NCI-H2029 treated with DMSO at 0.1 percent for 48 hours (cell line): ENCODE data around the gene NKRF.
"Not testable (repeated sequence)": the region's sequence is repeated elsewhere in the genome, so short reads cannot be mapped to it uniquely, and the experiment has no call there.

Source experiments
- DNase-seq: peaks from one replicate; lab custom pipeline; 2025; lab: John Stamatoyannopoulos, UW

The NKRF gene

GRCh38 chrX:119606280-119607017 lies at the start of gene NKRF:
Gene NKRF, minus strand, starts transcription at chrX:119606424.
- DNase-seq, result peak; percentile 70

- no peak for DNase-seq
Observed at GRCh38 chrX:119655125-119655524, 48.9 kb upstream of the NKRF start.

GRCh38 chrX:119654112-119654531 lies 47.9 kb upstream of the NKRF start:
- no peak for DNase-seq

DNA sequence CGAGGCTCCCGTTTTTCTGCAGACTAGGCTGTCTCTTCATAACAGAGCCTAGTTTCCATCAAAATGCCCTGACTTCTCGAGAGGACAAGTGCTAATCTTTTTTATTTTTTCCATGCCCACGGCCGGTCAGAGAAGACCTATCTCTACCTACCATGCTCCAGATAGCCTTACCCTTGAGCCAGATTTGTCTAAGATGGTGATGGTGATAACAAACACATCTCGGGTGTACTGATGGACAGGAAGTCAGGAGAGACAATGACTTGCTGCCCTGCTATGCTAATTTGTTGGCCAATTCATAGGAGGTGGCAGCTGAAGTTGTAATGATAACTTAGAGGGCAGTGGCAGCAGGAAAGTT lies 42.2 kb upstream of the NKRF start:
- DNase-seq, result no peak

DNA sequence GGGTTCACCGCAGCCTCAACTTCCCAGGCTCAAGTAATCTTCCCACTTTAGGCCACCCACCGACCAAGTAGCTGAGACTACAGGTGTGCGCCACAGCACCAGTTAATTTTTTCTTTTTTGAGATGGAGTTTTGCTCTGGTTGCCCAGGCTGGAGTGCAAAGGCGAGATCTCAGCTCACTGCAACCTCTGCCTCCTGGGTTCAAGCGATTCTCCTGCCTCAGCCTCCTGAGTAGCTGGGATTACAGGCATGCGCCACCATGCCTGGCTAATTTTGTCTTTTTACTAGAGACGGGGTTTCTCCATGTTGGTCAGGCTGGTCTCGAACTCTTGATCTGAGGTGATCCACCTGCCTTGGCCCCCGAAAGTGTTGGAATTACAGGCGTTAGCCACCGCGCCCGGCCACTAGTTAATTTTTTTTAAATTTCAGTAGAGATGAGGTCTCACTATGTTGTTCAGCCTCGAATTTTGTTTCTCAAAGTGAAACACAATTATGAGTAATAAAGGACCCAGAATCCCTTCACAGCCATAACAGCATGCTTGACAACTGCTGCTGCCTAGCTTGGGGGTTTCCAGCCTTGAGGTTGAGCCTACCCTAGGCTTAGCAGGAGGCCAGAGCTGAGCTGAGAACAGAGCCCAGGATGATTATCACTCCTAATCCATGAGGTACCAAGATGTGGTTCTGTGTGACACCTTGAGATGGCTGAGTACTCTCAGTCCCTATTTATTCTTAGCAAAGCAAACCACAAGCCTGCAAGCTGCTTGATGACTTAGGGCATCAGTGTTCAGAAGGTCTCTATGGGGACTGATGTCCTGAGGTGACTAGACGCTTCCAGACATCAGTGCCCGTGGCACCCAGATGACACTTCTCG lies 41.6 kb upstream of the NKRF start:
- DNase-seq, result no peak

DNA sequence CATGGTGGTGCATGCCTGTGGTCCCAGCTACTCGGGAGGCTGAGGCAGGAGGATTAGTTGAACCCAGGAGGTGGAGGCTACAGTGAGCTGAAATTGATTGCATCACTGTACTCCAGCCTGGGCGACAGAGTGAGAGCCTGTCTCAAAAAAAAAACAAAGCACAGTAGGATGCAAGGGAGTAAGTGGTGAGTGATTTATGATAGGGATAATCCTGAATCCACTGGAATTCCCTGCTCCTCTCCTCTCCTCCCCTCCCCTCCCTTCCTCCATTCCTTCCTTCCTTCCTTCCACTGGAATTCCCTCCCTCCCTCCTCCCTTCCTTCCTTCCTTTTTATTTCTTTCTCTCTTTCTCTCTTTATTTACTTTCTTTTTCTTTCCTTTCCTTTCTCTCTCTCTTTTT lies 40.9 kb upstream of the NKRF start:
- DNase-seq, result no peak

DNA sequence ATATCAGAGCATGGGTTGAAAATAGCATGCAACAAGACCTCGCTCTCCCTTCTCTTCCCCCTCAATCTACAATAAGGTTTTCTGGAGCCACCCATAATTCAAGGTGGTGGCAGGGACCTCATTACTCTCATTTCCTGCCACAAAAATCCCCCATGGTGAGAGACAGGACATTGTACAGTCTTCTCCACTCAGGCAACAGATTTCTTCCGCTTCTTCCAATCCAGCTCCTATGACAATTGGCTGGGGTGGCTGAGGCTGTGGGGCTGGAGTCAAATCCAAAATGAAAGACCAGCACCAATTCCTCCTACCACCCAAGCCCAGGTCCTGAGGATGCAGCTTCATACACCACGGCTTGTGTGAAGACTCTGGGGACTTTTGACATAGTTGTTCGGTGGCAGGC lies 40.3 kb upstream of the NKRF start:
- DNase-seq, result no peak

- DNase-seq, result no peak
Observed at GRCh38 chrX:119643696-119644095, 37.5 kb upstream of the NKRF start.

- DNase-seq, result no peak
Observed at GRCh38 chrX:119640731-119641170, 34.5 kb upstream of the NKRF start.

- no peak for DNase-seq
Observed at GRCh38 chrX:119638725-119639471, 32.7 kb upstream of the NKRF start.

GRCh38 chrX:119637421-119637820 lies 31.2 kb upstream of the NKRF start:
- DNase-seq, result not testable (repeated sequence)

DNA sequence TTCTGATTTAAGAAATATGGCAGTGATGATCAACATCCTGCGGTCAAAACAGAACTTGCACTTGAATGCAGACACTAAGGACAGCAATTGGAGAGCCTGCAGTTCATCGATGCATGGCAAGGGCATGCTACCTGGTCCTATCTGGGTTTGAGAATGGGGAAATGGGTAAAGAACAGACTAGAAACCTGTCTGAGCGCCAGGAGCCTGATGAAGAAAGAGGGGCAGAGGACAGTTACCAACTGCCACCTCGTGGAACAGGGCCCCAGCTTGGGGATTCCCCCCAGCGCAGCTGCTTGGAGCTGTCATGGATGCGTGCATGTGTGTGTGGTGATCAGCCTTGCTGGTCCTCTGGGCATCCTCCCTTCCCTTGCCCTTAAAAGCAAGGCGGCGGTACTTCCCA lies 30.2 kb upstream of the NKRF start:
- DNase-seq, result no peak

DNA sequence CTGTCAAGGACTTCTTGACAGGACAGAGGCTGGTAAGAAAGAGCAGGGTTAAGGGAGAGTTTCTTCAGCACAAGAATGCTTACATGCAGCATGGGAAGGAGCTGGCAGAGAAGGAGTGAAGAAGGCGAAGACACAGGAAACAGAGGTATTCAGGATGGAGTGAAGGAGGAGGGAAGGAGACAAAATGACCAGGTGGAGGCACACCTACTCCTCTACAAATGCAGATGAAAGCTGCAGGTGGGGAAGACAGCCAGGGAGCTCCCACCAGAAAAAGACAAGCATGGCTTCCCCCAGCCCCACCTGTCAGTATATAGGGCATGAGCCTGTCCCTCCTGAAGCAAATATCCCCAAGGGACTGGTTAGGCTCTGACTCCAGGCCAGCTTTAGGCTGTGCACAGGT lies 29.6 kb upstream of the NKRF start:
- no peak for DNase-seq

- DNase-seq, result no peak
Observed at GRCh38 chrX:119635179-119635578, 29.0 kb upstream of the NKRF start.

DNA sequence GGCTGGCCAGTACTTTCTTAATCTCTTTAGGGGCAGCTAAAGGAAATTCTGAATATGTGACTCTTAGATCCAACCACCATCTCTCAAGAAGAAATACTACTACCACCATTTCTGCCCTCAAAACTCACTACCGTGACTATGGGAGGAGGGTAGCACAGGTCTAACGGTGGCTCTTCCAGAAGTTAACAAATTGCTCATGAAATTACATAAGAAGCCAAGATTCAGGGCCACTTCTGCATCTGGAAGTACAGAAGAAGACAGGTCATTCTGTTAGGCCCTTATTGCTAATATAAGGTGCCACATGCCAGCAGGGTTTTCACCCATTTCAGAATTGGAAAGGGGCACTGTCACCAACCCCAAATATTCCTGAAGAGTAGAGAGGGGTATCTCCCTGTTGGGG lies 19.6 kb upstream of the NKRF start:
- DNase-seq, result no peak

GRCh38 chrX:119624951-119625668 lies 18.9 kb upstream of the NKRF start:
- no peak for DNase-seq

GRCh38 chrX:119624417-119624816 lies 18.2 kb upstream of the NKRF start:
- no peak for DNase-seq

GRCh38 chrX:119622356-119623232 lies 16.4 kb upstream of the NKRF start:
- peak; percentile 22 for DNase-seq

DNA sequence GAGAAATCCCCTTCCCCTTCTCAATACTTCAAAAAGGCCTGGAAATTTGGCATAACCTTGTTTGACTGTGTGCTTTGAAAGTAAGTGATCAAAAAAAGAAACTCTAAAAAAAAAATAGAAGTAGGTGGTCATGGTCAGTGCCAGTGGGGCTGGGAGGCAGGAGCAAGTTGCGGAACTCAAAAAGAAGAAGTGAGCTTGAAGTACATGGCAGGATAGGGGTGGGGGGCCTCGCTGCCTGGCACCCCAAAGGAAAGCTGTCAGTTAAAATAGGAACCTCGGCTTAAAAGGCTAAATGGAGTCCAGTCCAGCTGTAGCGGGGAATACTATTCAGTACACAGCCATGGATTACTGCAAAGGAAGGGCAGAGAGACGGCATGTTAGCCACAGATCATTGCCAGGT lies 12.2 kb upstream of the NKRF start:
- DNase-seq, result no peak

GRCh38 chrX:119617517-119618164 lies 11.4 kb upstream of the NKRF start:
- no peak for DNase-seq
